WERI-Rb-1 (cell line): ENCODE data around the gene FKBP4.

Experiments used
- DNase-seq: peaks from one replicate; pipeline ENCODE4 v3.0.0-alpha.2; 2020
- H3K27ac ChIP-seq: fragments of 250-450 bp; sonication (Bioruptor Pico); 2 replicates; pipeline ENCODE4 v1.5.1; 2020; ENCODE audit warnings: mild to moderate bottlenecking, moderate library complexity
- H3K27me3 ChIP-seq: fragments of 250-450 bp; sonication (Bioruptor Pico); 2 replicates; pipeline ENCODE4 v1.5.1; 2021; ENCODE audit warnings: mild to moderate bottlenecking, low read depth, moderate library complexity; ENCODE audit not compliant: insufficient read depth, severe bottlenecking
- H3K36me3 ChIP-seq: fragments of 250-450 bp; sonication (Bioruptor Pico); 2 replicates; pipeline ENCODE4 v1.5.1; 2020; ENCODE audit warnings: mild to moderate bottlenecking, moderate library complexity
- H3K4me3 ChIP-seq: 2 replicates; pipeline ENCODE4 v1.5.1; 2011; ENCODE audit warnings: low read depth, mild to moderate bottlenecking, control low read depth, low read length
- H3K9me3 ChIP-seq: fragments of 250-450 bp; sonication (Bioruptor Pico); 2 replicates; pipeline ENCODE4 v1.5.1; 2021; ENCODE audit warnings: mild to moderate bottlenecking, moderate library complexity; ENCODE audit not compliant: severe bottlenecking
- CTCF ChIP-seq: IDR thresholded peaks from 2 replicates; pipeline ENCODE4 v1.5.1; 2011; ENCODE audit warnings: low read depth, mild to moderate bottlenecking, control low read depth, inconsistent platforms, low read length

Gene FKBP4

GRCh38 chr12:2801044-2801783 is 6.4 kb downstream of the FKBP4 start:
- Histone ChIP-seq H3K4me3 (no peak overlapping the region), H3K27me3 (no peaks in the 10 kb centered on the region), H3K9me3 (no peaks in the 10 kb centered on the region), H3K27ac (no peak overlapping the region), H3K36me3 (peaks cover 92% of the 10 kb centered on the region)
- DNase-seq, result no peak
- TF ChIP-seq CTCF, result no peak

- no peak overlapping the region for H3K4me3 ChIP-seq
- H3K27ac ChIP-seq, result no peak overlapping the region
- H3K36me3 ChIP-seq, result peaks cover 69% of the 10 kb centered on the region
- no peaks in the 10 kb centered on the region for H3K9me3 ChIP-seq
- no peak for DNase-seq
- H3K27me3 ChIP-seq, result no peaks in the 10 kb centered on the region
- TF ChIP-seq CTCF, result no peak
Observed at GRCh38 chr12:2803635-2804392, 9.0 kb downstream of the FKBP4 start.

DNA sequence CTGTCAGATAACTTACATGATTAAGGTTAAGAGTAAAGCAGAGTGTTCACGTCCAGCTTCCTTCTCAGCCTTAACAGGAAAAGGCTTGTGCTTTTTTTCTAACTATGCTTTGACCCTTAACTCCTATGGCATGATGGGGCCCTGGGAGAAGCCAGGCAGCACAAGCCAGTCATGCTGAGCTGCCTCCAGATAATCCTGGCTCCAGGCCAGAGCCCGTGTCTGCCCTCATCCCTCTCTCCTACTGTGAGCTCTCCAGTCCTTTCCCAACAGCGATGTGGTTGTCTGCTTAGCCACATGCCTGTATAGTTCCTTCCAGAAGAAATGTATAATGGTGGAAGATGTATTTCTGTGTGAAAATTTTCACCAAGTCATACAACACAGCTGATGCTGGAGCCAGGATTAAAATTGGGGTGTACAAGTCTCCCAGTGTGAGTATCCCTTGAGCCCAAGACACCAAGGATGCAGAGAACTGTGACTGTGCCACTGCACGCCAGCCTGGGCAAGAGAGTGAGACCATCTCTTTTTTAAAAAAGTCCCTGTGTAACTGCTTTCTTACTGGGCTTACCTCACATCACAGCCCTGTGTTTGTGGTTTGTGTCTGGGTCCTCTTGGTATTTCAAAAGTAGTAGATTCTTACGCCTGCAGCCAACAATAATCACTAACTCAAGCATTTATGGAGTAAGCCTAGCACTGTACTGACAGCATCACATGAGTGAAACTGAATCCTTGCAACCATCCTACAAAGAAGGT is 9.8 kb downstream of the FKBP4 start:
- no peaks in the 10 kb centered on the region for H3K27me3 ChIP-seq
- no peak overlapping the region for H3K27ac ChIP-seq
- TF ChIP-seq CTCF, result no peak
- H3K9me3 ChIP-seq, result no peaks in the 10 kb centered on the region
- no peak for DNase-seq
- no peak overlapping the region for H3K4me3 ChIP-seq
- H3K36me3 ChIP-seq, result peaks cover 61% of the 10 kb centered on the region

DNA sequence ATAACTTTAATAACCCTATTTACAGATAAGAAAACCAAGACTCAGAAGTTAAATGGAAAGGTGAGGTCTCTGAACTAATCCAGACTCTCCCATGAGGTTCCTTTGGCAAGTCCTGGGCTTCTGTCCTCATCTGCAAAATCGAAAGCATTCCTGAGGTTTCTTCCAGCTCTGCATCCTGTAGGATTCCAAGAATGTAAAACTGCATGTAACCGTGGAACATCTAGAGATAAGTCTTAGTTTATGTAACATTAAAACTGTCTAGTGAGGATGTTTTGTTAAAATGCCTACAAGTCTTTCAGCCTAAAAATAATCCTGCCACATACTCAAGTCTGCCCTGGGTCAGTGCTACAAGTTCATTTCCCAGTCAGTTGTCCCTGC is 10.4 kb downstream of the FKBP4 start:
- no peak overlapping the region for H3K4me3 ChIP-seq
- no peak overlapping the region for H3K27ac ChIP-seq
- peaks cover 56% of the 10 kb centered on the region for H3K36me3 ChIP-seq
- no peaks in the 10 kb centered on the region for H3K27me3 ChIP-seq
- TF ChIP-seq CTCF, result no peak
- DNase-seq, result no peak
- no peaks in the 10 kb centered on the region for H3K9me3 ChIP-seq

- DNase-seq, result no peak
- Histone ChIP-seq H3K27ac (no peak overlapping the region), H3K9me3 (no peaks in the 10 kb centered on the region), H3K36me3 (peaks cover 40% of the 10 kb centered on the region), H3K27me3 (no peaks in the 10 kb centered on the region), H3K4me3 (no peak overlapping the region)
- TF ChIP-seq CTCF, result no peak
Observed at GRCh38 chr12:2806700-2807099, 11.9 kb downstream of the FKBP4 start.
